ENCODE measurements around the gene RASGRP3.
"Not testable (repeated sequence)": the region's sequence is repeated elsewhere in the genome, so short reads cannot be mapped to it uniquely, and the experiment has no call there.

RASGRP3 gene

DNA sequence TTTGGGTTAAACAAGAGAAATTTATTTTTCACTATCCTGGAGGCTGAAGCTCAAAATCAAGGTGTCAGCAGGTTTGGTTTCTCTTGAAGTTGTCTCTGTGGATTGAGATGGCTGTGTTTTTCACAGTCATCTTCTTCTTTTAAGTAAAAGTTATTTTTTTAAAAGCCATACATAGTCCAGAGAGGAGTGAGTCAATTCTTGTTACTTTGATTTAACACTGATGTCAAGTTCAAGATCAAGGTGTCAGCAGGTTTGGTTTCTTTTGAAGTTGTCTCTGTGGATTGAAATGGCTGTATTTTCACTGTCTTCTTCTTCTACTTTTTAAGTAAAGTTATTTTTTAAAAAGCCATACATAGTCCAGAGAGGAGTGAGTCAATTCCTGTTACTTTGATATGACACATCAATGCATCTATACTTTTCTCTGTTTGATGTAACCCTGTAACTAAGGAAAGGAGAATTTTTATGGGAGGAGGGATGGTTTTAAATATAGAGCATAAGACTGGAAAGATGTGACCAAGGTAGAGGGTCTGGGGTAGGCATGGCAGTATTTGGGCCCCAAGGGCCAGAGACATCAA lies 22.5 kb upstream of the RASGRP3 start:
- no peak overlapping the region for H3K4me3 ChIP-seq (ENCODE audit: low read depth, low read length)
- TF ChIP-seq CTCF (IDR thresholded peaks at IDR 0.05; ENCODE audit: low read depth, low read length, missing control alignments), result no peak
- no peak for DNase-seq (ENCODE audit: low read depth)

- DNase-seq (ENCODE audit: low read depth), result no peak
- H3K4me3 ChIP-seq (ENCODE audit: low read depth, low read length), result no peak overlapping the region
- TF ChIP-seq CTCF (IDR thresholded peaks at IDR 0.05; ENCODE audit: low read depth, low read length, missing control alignments), result no peak
These were observed 18.7 kb upstream of the RASGRP3 start for GRCh38 chr2:33457556-33458247.

- no peak for TF ChIP-seq CTCF (IDR thresholded peaks at IDR 0.05; ENCODE audit: low read depth, low read length, missing control alignments)
- H3K4me3 ChIP-seq (ENCODE audit: low read depth, low read length), result no peak overlapping the region
- no peak for DNase-seq (ENCODE audit: low read depth)
These were observed 18.1 kb upstream of the RASGRP3 start for GRCh38 chr2:33458248-33458819.

- H3K4me3 ChIP-seq (ENCODE audit: low read depth, low read length), result no peak overlapping the region
- DNase-seq (ENCODE audit: low read depth), result no peak
- TF ChIP-seq CTCF (IDR thresholded peaks at IDR 0.05; ENCODE audit: low read depth, low read length, missing control alignments), result no peak
These were observed 16.7 kb upstream of the RASGRP3 start for GRCh38 chr2:33459745-33460144.

DNA sequence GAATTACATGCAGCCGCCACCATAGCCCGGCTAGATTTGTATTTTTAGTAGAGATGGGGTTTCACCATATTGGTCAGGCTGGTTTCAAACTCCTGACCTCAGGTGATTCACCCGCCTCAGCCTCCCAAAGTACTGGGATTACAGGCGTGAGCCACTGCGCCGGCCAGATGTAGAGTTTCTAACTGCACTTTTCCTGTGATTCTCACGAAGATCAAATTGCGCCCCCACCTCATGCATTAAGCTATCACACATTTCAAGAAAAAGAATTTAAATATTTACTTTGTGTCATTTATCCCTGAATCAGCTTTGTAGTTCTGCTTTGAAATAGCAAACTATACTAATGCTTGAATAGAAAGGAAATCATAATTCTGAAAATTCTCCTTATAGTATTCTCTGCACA lies 13.9 kb upstream of the RASGRP3 start:
- DNase-seq (ENCODE audit: low read depth); H3K4me3 ChIP-seq (ENCODE audit: low read depth, low read length): not testable (repeated sequence)

DNA sequence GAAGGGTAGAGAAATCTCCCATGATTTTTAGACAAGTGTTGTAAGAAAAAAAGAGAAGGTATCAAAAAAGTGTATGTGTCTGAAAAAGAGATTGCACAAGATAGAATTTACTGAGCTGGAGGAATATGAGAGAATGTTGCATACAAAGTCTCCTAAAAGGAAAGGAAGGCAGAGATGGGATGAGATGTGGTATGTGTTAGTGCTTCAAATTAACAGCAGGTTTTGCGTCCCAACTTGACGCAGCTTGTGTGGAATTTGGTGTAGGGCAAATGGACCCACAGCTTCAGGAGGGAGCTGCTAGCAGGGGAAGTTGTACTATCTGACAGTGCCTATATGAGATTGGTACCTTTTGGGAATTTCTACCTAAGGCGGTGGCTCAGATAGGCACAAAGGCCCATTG lies 9.0 kb upstream of the RASGRP3 start:
- H3K4me3 ChIP-seq (ENCODE audit: low read depth, low read length), result no peak overlapping the region
- no peak for DNase-seq (ENCODE audit: low read depth)
- TF ChIP-seq CTCF (IDR thresholded peaks at IDR 0.05; ENCODE audit: low read depth, low read length, missing control alignments), result no peak

GRCh38 chr2:33469238-33469637 lies 7.2 kb upstream of the RASGRP3 start:
- DNase-seq (ENCODE audit: low read depth), result no peak
- no peak for TF ChIP-seq CTCF (IDR thresholded peaks at IDR 0.05; ENCODE audit: low read depth, low read length, missing control alignments)
- H3K4me3 ChIP-seq (ENCODE audit: low read depth, low read length), result no peak overlapping the region
